ENCODE measurements around the gene HSPA8.

DNA sequence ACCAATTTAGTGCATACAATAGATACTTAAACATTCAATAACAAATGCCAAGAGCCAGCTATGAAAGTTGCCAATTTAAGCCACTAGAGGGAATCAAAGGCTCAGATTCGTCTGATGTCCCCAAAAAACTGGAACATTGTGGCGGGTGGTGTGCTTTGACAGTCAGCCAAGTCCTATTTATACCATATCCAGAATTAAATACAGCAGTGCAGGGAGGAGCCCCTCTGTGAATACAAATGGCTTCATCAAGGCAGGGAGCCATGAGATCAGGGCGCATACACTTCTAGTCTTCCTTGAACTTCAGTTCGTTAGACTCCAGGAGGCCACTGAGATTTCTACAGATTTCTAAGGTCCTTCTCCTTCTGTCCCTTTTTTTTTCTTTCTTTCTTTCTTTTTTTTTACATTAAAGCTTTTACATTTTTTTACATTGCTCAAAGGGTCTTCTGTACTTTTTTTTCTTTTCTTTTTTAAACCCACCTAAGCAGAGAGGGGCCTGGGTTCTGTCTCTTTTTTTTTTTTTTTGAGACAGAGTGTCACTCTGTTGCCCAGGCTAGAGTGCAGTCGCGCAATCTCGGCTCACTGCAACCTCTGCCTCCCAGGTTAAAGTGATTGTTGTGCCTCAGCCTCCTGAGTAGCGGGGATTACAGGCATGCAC is 41.5 kb upstream of the HSPA8 start:
- TF ChIP-seq POLR2AphosphoS5 (IDR thresholded peaks at IDR 0.05; ENCODE audit: low read depth) (no peak), GABPA (IDR thresholded peaks at IDR 0.05; ENCODE audit: low read depth) (no peak)
- TF ChIP-seq, protein P1, sequence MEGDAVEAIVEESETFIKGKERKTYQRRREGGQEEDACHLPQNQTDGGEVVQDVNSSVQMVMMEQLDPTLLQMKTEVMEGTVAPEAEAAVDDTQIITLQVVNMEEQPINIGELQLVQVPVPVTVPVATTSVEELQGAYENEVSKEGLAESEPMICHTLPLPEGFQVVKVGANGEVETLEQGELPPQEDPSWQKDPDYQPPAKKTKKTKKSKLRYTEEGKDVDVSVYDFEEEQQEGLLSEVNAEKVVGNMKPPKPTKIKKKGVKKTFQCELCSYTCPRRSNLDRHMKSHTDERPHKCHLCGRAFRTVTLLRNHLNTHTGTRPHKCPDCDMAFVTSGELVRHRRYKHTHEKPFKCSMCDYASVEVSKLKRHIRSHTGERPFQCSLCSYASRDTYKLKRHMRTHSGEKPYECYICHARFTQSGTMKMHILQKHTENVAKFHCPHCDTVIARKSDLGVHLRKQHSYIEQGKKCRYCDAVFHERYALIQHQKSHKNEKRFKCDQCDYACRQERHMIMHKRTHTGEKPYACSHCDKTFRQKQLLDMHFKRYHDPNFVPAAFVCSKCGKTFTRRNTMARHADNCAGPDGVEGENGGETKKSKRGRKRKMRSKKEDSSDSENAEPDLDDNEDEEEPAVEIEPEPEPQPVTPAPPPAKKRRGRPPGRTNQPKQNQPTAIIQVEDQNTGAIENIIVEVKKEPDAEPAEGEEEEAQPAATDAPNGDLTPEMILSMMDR (IDR thresholded peaks at IDR 0.05; ENCODE audit: insufficient read depth, low read length), result peak; percentile 49
- TF ChIP-seq, protein P2, sequence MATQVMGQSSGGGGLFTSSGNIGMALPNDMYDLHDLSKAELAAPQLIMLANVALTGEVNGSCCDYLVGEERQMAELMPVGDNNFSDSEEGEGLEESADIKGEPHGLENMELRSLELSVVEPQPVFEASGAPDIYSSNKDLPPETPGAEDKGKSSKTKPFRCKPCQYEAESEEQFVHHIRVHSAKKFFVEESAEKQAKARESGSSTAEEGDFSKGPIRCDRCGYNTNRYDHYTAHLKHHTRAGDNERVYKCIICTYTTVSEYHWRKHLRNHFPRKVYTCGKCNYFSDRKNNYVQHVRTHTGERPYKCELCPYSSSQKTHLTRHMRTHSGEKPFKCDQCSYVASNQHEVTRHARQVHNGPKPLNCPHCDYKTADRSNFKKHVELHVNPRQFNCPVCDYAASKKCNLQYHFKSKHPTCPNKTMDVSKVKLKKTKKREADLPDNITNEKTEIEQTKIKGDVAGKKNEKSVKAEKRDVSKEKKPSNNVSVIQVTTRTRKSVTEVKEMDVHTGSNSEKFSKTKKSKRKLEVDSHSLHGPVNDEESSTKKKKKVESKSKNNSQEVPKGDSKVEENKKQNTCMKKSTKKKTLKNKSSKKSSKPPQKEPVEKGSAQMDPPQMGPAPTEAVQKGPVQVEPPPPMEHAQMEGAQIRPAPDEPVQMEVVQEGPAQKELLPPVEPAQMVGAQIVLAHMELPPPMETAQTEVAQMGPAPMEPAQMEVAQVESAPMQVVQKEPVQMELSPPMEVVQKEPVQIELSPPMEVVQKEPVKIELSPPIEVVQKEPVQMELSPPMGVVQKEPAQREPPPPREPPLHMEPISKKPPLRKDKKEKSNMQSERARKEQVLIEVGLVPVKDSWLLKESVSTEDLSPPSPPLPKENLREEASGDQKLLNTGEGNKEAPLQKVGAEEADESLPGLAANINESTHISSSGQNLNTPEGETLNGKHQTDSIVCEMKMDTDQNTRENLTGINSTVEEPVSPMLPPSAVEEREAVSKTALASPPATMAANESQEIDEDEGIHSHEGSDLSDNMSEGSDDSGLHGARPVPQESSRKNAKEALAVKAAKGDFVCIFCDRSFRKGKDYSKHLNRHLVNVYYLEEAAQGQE (IDR thresholded peaks at IDR 0.05; ENCODE audit: insufficient replicate concordance, low read depth), result no peak
